ENCODE data around the gene NUP153. TPM values are rescaled to one million over a fixed set of nuclear protein-coding genes. Genes with fewer than 3 reads are reported as not detected.
A peak's percentile ranks its signal among the peaks of the same experiment; 100 is the strongest.
"Not testable (repeated sequence)": the region's sequence is repeated elsewhere in the genome, so short reads cannot be mapped to it uniquely, and the experiment has no call there.

Gene NUP153
- 26.9 and 48.6 TPM in 2 replicates for total RNA-seq

- peak; percentile 88 for DNase-seq (ENCODE audit: low read depth)
Observed at GRCh38 chr6:17706580-17707370, at the start of gene NUP153. TSS of gene NUP153 (minus strand) at chr6:17706925. CDS start at chr6:17706387, 538 bp downstream.

DNA sequence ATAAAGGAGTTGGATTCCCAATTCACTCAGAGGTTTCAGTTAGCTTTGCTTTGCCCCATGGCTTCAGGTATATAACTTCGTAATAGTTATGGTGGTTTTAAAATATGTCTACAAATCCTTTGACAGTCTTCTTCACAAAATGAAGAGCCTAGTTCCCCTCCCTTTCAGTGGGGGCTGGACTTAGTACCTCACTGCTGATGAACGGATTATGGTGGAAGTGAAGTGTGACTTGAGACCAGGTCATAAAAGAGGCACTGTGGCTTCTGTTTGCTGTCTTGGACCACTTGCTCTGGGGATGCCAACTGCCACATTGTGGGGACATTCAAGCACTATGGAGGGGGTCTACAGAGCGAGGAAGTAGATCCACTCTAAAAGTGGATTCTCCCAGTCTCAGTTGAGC lies 47.5 kb upstream of the NUP153 start:
- no peak for DNase-seq (ENCODE audit: low read depth)

GRCh38 chr6:17745324-17745723 lies 38.6 kb upstream of the NUP153 start:
- not testable (repeated sequence) for DNase-seq (ENCODE audit: low read depth)

DNA sequence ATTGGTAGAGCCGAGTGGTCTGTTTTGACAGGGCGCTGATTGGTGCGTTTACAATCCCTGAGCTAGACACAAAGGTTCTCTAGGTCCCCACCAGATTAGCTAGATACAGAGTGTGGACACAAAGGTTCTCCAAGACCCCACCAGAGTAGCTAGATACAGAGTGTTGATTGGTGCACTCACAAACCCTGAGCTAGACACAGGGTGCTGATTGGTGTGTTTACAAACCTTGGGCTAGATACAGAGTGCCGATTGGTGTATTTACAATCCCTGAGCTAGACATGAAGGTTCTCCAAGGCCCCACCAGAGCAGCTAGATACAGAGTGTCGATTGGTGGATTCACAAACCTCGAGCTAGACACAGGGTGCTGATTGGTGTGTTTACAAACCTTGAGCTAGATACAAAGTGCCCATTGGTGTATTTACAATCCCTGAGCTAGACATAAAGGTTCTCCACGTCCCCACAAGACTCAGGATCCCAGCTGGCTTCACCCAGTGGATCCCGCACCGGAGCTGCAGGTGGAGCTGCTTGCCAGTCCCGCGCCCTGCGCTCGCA lies 38.1 kb upstream of the NUP153 start:
- not testable (repeated sequence) for DNase-seq (ENCODE audit: low read depth)

- no peak for DNase-seq (ENCODE audit: low read depth)
Observed at GRCh38 chr6:17744019-17744756, 37.5 kb upstream of the NUP153 start.

DNA sequence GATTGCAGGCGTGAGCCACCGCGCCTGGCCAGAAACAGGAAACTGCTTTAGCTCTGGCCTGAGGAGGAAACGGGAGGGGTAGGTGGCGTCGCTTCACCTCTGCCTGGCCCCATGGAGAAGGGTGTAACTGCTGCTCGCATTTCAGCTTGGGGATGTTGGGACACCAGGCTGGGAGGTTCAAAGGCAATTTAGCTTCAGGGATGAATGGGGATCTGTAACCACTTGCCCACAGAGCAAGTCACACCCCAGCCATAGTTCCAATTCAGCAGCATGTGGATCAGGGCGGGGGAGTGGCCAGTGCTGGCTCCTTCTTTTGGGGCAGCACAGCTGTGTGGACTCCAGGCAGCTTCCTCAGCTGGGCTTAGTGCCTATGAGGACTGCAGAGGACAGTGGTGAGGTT lies 34.8 kb upstream of the NUP153 start:
- no peak for DNase-seq (ENCODE audit: low read depth)

GRCh38 chr6:17740559-17741220 lies 34.0 kb upstream of the NUP153 start:
- DNase-seq (ENCODE audit: low read depth), result no peak

- no peak for DNase-seq (ENCODE audit: low read depth)
Observed at GRCh38 chr6:17737704-17738252, 31.1 kb upstream of the NUP153 start.

DNA sequence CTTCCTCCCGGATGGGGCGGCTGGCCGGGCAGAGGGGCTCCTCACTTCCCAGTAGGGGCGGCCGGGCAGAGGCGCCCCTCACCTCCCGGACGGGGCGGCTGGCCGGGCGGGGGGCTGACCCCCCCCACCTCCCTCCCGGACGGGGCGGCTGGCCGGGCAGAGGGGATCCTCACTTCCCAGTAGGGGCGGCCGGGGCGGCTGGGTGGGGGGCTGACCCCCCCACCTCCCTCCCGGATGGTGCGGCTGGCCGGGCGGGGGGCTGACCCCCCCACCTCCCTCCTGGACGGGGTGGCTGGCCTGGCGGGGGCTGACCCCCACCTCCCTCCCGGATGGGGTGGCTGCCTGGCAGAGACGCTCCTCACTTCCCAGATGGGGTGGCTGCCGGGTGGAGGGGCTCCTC lies 28.6 kb upstream of the NUP153 start:
- not testable (repeated sequence) for DNase-seq (ENCODE audit: low read depth)

GRCh38 chr6:17730078-17730704 lies 23.5 kb upstream of the NUP153 start:
- DNase-seq (ENCODE audit: low read depth), result no peak

DNA sequence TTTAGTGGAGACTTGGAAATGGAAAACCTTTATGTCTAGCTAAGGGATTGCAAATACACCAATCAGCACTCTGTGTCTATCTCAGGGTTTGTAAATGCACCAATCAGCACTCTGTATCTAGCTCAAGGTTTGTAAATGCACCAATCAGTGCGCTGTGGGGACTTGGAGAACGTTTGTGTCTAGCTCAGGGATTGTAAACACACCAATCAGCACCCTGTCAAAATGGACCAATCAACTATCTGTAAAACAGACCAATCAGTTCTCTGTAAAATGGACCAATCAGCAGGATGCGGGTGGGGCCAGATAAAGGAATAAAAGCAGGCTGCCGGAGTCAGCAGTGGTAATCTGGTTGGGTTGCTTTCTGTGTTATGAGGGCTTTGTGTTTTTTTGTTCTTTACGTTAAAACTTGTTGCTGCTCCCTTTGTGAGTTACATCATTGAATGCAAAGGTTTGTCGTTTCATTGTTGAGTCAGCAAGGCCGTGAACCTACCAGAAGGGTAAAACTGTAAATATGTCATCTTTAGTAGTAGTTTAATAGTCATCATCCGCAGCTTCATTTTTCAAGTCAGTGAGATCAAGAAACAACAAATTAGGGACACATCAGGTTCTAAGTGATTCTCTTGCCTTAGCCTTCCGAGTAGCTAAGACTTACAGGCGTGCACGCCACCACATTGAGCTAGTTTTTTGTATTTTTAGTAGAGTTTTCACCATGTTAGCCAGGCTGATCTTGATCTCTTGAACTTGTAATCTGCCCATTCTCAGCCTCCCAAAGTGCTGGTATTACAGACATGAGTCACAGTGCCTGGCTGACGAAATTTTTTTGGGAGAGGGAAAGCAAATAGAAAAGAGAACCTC lies 22.7 kb upstream of the NUP153 start:
- peak; percentile 24 for DNase-seq (ENCODE audit: low read depth)

- no peak for DNase-seq (ENCODE audit: low read depth)
Observed at GRCh38 chr6:17728551-17729222, 22.0 kb upstream of the NUP153 start.

- peak; percentile 35 for DNase-seq (ENCODE audit: low read depth)
Observed at GRCh38 chr6:17725083-17725482, 18.4 kb upstream of the NUP153 start.

DNA sequence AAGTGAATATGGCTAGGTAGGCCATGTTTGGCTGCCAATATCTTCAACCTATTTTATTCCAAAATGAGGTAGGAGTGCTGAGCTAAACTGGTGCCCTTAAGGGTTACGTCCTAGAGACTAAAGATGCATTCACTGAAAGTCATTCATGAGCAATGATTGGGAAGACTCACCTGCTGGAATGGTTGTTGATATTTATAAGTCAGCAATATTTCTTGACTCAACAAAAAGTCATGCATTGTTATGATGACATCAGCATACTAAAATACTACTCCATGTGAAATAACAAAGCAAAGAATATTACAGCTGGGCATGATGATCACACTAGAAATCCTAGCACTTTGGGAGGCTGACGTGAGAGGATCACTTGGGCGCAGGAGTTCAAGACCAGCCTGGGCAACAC lies 17.6 kb upstream of the NUP153 start:
- no peak for DNase-seq (ENCODE audit: low read depth)

GRCh38 chr6:17721671-17722070 lies 14.9 kb upstream of the NUP153 start:
- DNase-seq (ENCODE audit: low read depth), result no peak

GRCh38 chr6:17719323-17720041 lies 12.8 kb upstream of the NUP153 start:
- DNase-seq (ENCODE audit: low read depth), result no peak

DNA sequence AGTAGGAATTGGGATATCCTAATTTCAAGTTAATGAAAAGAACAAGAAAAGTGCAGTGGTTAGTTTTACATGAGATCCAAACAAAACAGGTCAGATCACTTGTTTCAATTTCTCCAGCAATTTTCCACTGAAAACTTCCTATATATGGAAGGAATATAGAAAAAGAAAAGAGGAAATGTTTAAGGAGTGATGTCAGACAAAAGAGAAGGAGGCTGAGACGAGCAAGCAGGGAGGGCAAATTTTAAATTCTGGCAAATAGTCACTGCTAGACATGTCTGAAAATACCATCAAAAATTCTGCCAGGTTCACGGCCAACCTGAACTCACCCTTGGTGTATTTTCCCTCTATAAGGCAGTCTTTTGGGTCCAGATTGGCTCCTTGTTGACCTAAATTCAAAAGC lies 9.5 kb upstream of the NUP153 start:
- no peak for DNase-seq (ENCODE audit: low read depth)

DNA sequence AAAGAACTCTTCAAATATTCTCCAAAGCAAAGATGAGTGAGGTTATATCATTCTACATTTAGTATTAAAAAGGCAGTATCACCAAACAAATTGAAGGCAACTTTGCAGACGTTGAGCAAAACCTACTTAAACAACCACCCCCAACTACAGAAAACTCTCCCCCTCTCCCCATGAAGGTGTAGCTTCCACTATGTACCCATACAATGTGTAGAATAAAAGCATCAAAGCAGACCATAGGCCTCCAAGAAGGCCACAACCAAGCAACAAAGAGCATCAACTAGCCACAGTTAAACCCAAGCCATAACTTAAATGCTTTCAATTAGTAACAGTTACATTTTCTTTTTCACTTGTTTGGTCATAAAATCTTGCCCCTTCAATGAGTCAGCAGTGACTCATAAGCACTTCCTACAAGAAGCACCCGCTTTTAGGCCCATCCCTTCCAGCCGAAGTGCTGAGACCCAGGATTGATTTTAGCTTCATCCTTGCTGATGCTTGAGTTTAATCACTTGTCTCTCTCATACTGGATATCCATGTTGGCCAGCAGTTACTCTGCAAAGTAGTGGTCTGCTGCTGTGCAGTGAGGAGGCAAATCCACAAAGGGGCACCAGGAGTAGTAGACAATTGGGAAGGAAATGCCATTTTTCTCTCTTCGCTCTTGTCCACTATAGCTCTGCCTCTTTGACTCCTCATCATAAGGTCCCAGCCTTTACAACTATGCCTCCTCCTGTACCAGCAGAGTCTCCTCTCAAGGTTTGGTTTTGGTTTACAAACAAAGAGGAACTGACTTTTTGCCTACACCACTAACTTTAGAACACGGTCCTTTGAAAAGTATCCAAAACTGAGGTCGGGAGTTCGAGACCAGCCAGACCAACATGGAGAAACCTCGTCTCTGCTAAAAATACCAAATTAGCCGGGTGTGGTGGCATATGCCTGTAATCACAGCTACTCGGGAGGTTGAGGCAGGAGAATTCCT lies 8.4 kb upstream of the NUP153 start:
- DNase-seq (ENCODE audit: low read depth), result peak; percentile 97

Data from renal cortical epithelial cell (primary cell).